Iris pigment epithelial cell (primary cell): ENCODE results near the gene WDFY4.

Experiments used
- DNase-seq: peaks from one replicate; pipeline ENCODE4 v3.0.0-alpha.2; 2011; ENCODE audit warnings: low read depth

Gene WDFY4

DNA sequence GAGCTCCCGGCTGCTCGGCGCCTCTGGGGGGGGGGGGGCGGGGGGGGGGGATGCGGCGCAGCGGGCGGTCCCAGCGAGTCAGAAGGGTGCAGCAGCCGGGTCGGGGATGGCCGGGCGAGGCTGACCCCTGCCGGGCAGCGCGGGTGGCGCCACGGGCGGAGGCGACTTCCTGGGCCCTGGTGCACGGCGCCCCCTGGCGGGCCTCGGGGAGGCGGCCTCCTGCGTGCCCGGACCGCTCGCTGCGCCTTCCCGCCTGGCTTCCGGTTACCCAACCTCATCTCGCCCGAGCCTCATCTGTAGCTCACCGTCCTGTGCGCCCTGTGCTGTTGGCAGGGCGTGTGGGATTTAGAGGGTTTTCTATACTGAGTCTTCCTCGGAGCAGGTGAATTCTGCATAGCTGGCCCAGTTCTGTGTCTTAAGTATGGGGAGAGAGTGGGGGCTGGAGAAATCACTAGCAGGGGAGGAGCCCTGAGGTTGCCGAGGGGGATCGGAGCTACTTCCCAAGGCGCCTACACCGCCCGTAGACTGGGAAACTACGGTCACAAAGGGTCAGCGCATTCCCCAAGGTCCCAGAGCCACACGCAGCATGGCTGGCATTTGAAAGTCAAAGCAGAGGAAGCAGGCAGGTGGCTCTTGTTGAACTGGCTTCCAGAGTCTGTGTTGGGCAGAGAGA is 28.3 kb upstream of the WDFY4 start:
- DNase-seq = peak; percentile 89

DNA sequence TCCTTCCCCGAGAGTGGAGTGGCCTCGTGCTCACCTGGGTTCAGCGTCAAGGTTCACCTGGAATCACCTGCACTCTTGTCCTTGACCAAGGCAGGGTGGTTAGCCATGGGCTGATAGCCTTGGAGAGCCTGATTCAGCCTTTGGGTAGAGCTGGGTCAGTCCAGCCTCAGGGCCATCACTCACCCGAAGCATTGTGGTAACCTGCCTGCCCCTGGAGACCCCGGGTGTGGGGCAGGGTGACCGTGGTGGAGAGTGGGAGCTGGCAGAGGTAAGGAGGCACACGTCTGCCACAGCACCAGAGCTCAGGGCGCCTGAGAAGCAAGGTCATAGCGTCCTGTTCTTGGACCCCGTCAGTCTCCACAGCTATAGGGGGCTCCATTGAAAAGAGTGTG is 27.8 kb upstream of the WDFY4 start:
- DNase-seq = no peak

DNA sequence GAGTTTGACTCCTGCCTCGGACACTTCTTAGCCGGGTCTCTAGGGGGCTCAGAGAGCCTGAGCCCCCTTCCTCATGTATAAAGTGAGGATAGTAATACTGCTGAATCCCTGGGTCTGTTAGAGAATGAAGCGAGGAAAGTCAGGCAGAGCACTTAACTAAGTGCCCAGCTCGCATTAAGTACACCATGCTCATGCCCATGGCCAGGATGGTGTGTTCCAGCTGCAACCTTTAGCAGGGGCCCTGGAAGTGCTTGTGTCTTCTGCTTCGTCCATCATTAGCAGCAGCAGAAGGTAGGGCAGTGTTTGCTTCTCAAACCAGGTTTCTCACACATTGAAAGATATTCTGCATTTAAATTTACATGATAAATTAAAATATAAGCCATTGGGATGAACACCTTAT is 27.3 kb upstream of the WDFY4 start:
- DNase-seq = no peak

DNA sequence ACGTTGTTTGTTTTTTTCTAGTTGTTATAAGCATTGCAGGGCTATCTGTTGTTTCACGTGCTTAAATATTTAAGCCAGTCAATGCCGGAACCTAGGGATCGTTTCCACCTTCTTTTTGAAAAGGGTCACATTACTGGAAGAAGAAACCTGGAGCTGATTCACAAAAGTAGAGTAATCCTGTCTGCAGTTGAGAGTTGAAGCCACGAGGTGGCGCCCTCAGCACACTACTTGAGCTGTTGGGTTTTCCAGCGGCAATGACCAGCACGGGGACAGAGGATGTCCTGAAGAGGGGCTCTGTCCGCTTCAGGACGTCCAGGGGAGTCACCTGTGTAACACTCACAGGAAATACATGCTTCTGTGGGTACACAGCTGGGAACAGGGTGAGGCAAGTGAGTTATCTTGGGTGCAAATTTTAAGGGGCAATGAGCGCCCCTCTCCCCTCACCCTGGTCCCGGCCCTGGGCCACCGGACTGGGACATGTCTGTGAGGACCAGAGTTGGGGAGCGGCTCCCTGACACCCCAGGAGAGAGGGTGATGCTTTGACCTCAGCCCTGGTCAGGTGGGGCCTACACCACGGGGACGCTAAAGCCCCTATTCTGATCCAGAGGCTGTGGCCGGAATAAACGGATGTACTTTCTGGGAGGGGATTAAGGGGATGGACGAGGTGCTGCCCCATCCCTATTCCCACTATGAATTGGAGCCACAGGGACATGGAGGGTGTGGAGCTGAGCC is 26.3 kb upstream of the WDFY4 start:
- DNase-seq = peak; percentile 49

DNA sequence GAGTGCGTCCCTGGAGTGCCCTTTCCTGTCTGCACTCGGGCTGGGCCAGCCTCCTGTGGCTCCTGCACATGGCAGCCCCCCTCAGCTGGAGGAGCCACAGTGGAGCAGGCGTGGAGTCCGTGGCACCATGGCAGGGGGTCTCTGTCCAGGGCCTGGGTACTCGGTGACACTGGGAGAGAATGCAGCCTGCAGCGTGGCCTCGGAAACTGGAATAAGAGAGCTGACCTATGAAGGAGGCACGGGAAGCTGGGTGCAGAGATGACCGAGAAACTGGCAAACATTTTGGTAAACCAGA is 25.8 kb upstream of the WDFY4 start:
- DNase-seq = no peak

DNA sequence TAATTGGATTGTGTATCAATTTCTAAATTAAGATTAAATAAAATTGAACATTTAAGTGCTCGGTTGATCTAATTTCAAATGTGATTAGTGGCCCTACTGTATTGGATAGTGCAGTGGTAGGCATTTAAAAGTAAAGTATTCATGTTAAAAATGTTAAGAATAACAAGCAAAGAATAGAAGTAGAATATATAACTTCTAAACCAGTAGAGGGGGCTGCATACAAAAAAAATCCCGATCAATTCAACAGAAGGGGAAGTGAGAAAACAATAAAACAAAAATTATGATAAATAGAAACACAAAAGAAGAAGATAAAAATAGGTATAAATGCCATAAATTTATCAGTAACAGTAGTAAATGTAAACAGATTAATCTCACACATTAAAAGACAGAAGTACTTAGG is 24.9 kb upstream of the WDFY4 start:
- no peak for DNase-seq

DNA sequence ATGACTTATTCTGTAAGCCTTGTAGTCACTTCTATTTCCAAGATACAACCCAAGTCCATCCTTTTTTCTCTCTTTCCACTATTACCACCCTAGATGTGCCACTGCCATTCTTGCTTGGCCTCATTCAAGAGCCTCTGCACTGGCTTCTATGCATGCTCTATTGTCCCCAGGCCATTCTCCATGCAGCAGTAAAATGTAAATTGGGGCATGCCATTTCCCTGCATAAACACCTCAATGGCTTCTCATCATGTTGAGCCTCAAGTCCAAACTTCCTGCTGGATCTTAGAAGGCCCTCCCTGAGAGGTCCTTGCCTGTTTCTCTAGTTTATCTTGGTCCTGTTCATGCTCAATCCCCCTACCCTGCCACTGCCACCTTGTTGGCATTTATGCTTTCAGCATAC is 23.2 kb upstream of the WDFY4 start:
- DNase-seq = no peak

DNA sequence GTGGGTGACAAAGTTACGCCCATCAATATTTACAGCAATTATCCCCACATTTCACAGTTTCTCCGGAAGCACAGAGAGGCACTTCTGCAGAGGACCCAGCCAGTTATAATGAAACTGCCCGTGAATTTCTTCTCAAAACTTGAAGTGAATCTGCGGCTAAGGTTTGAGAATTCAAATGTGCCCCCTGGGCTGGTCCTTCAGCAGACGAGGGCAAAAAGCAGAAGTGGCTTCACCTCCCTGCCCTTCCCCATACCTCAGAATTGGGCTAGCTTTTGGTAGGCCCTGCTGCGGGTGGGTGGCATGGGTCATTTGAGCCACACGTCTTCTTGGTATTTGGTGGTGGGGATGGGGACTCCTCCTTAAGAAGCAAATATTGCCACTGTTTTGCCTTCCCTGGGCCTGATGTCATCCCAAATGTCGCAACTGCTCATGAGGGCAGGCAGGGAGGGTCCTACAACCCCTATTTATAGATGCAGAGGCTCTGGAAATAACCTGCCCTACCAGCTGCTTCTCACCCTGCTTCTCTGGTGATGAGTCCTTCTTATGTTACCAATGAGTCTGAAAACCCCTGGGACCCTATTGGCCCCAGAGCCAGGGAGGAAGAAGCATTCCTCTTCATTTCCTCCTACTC is 16.6 kb upstream of the WDFY4 start:
- no peak for DNase-seq

DNA sequence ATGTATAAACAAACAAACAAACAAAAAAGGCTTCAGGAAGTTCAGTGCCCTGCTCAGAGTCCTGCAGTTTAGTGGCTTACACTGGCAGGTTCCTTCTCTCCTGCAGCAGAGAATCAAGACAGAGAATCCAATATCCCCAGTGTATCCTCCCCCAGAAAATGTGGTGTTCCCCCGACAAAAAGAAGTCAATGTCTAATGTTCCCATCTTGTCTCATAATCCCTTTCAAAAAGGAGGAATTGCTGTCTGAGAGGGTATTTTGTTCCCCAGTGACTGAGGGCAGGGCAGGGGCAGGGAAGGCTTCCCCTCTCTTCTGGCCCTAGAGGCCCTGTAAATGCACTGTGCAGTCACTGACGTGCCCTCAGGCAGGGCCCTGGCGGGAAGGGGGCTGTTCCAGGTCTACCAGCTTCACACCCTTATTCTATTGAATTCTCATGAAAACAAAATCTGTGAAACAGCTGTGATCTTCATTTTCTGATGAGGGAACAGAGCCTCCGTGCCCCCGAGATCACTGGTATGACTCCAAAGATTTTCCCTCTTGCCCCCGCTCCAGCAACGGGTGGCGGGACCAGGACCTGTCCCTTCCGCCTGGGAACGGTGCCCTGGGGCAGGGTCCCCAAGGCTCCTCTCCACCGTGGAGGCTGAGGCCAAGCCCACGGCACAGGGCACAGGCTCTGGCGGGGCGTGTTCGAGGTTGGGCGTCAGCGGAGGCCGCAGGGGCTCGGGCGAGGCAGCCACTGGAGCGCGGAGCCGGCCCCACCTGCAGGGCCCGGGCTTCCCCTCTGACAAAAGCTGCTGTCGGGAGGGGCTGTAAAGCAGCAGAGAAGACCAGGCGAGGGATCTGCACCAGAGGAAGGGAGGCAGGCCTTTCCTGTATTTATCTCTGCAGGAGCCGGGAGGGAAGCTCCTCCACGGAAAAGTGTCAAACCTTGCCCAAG is 13.4 kb upstream of the WDFY4 start:
- DNase-seq = no peak

DNA sequence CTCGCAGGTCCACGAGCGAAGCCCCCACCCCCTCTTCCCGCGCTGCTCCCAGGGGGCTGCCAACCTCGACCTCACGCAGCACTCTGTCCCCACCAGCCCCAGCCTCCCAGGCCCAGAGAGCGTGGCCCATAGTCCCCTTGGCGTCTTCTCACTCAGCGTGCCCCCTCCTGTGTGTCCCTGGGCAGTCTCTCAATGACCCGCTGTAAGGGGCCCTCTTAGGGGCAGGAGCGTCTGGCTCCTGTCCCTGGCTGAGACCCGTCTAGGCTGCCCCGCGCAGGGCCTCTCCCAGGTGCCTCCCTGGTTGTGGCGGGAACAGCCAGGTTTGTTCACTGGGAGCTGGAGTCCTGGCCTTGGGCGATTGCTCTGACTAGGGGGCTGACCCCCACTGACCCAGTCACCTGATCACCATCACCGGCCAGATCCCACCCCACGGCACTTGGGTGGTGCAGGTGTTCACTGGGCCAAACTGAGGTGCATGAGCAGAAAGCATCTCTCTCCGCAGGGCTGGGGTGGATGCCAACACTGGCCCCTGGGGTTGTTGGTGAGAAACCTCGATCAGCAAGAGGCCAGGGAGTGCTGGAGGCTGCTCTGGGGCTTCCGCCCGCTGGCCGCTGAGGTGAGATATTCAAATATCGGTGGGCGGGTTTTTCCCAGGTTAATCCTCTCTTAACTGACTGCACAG is 12.6 kb upstream of the WDFY4 start:
- no peak for DNase-seq

DNA sequence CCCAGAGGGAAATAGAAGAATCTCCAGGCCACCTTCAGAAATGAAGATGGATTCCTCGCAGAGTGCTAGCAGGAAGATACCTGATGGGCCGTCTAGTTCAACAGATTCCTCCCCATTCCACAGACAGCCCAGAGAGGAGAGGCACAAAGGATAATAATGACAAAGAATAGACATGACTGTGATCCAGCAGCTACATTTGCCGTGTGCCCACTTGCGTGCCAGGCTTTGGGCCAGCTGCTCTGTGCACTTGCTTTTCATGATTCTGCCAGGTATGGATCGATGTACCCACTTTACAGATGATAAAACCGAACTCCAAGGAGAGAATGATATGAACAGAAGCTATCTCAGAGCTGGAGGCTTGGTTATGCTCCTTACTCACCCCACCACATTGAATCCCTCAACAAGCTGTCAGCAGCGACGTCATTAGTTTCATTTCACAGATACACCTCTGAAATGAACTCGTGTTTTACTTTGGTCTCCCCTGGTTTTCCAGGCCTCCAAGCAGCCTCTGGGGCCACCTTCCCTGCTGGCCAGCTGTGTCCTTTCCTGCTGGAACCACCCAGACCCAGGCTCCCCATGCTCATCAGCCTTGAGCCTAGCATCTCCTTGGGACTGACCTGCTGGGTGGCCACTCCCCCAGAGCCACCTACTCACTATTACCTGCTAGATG is 11.9 kb upstream of the WDFY4 start:
- no peak for DNase-seq

DNA sequence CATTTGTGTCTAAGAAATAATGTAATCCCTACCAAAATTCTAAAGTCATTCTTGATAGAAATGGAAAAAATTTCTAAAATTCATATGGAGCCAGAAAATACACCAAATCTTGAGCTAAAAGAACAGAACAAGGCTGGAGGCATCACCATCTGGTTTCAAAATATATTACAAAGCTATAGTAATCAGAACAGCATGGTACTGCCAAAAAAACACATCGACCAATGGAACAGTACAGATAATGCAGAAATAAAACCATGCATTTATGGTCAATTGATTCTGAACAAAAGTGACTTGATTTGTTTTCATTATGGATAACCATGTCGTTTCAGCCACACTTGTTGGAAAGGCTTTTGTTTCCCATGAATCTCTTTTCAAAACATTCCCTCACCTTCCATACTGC is 7.0 kb upstream of the WDFY4 start:
- no peak for DNase-seq

DNA sequence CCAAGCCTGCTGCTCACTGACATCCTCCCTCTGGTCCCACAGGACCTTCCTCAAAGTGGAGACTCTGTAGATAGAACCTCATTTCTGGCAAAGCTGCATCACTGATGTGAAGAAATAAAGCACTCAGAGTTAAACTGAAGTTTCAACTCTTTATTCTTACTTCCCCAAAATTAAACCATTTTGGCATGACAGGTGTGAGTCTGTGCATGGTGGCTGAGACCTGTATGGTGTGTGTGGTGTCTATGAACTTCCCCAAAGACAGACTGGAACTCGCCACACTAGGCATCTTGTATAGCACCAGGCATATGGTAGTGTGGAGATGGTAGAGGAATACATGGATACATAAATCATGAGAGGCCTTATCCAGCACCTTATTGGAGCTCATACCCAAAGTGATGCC is 6.6 kb upstream of the WDFY4 start:
- no peak for DNase-seq

DNA sequence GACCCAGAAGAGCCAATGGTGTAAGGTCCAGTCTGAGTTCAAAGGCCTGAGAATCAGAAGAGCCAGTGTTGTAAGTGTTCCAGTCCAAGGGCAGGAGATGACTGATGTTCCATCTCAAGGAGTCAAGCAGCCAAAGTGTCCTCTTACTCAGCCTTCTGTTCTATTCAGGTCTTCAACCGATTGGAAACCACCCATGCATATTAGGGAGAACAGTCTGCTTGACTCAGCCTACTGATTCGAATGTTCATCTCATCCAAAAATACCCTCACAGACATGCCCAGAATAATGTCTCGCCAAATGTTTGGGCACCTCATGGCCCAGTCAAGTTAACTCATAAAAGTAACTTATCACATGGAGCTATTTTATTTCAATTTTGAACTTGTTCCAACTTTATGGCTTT is 2.9 kb upstream of the WDFY4 start:
- no peak for DNase-seq

DNA sequence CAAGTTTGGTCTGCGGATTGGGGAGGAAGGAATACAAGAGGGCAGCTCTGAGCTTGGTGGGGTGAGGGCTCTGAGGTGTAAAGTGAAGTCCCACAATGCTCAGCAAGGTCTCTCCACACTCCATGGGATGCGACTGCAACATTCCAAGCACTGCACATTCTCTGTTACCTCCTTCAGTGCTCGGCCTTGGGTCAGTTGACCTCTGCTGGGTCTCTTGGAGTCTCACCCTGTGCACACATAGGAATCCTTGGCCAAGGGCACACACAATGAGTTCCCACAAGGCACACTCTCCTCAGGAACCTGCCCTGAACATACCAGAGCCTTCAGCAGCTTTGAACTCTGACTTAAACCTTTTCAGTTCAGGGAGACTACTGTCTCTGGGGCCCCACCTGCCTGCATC is 2.4 kb upstream of the WDFY4 start:
- DNase-seq = no peak

DNA sequence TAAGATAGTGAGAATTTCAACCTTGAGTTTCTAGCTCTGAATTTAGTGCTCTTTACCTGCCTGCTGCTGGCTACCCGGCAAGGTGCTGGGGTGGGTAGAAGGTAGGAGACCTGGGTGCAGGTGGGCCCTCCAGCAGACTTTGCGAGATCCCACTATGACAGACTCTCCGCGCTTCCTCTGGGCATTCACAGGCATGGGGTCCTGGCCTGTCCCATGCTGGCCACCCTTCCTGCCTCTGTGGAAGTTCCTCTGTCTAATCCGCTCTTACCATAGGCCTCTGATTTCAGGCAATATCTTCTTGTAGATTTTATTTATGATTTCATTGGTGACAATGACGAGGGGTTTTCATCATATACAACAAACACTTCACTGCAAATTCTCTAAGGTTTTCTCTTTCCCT is 1.2 kb upstream of the WDFY4 start:
- no peak for DNase-seq

DNA sequence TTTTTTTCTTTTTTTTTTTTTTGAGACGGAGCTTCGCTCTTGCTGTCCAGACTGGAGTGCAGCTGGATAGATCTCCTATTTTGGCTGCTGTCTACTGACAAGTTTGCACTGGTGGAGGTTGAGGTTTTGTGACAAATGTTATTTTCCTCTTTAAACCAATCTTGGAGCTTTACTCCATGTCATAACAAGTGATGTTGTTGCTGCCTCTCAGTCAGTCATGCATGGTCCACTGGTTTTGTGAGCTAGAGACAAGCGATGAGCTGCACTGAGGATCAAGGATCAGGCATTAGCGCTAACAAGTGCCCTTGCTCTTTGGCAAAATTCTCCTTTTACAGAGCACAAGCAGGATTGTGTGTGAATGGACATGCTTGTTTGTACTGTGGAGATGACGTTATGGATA is 805 bp upstream of the WDFY4 start:
- DNase-seq = no peak

DNA sequence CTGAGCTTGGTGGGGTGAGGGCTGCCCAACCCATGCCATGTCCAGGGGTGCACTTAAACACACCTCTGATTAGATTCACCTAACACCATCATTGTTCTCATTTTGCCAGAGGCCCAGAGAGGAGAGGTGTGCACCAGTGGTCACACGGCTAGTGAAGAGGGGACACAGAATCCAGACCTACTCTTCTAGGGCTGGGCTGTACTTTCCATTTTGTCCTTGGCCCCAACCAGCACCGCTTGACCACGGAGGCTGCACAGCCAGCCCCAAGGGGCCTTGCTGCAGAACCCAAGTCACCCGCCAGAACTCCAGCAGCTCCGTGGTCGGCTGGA is 246 bp upstream of the WDFY4 start:
- DNase-seq = no peak

DNA sequence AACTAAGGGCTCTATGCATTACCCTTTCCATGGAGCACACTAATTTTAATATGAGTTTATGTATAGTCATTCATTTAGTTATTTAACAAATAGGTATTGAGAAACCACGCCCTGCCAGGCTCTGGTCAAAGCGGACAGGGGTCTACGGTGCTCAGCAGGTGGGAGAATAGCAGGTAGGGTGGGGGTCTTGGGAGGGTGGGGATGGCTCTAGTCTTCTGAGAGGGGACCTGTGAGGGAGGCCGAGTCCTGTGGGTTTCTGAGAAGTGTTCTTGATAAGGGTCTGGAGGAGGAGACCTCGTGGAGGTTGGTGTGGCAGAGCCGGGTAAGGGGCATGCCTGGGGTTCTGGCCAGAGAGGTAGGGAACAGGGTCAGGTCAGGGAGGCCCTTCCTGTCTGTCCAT is 1.1 kb downstream of the WDFY4 start:
- DNase-seq = no peak

DNA sequence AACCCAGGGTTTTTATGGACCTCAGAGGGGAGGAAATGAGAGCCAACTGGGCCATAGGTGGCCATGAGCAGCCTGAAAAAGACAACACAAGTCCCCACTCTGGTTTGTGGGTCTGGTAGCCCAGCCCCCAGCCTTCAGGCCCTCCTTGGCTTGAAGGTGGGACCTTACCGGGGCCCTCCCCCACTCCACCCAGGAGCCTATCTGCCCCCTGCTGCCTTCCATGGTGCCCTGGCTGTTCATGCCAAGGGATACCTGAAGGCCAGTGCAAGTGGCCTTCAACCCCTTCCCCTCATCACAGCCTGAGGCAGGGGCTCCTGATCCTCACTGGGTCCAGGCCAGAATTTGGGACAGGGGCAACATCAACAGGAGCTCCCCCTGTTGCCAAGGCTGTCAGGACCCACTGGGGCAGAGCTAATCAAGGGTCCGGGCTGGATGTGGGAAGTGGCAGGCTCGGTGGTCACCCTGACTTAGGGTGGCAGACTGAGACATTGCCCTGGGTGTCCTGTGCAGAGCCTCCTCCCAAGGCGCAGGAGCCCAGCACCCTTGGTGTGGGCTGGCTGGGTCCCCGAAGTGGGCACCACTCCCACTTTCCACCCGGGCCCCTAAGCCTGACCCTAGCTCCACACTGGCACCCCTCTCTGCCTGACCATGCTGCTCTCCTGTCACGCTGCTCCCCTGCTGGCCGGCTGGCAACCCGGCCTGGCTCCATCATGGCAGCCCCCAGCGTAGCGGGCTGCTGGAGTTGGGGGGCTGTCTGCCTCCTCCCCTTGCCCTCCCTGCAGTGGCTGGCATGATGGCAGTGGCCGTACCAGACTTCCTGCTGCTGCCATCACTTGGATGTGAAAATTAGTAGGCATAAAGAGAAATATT is 6.4 kb downstream of the WDFY4 start:
- DNase-seq = no peak
